Measurements from ENCODE around the gene IFRD1.

GRCh38 chr7:112509402-112509801, 59.1 kb downstream of the IFRD1 start:
- TF ChIP-seq POLR2A (IDR thresholded peaks at IDR 0.05) (no peak), CTCF (IDR thresholded peaks at IDR 0.05) (no peak)
